Right lobe of liver (tissue), 6 donors: ENCODE results near the gene CDKN2B-AS1. TPM values are rescaled to one million over a fixed set of nuclear protein-coding genes. Genes with fewer than 3 reads are reported as not detected.

Source experiments
- ATAC-seq, 4 donors: fragments of 200-7000 bp; cut with Tn5 transposase; one replicate each; pipeline ENCODE4 v1.9.1; 2020; ENCODE audit warnings: mild to moderate bottlenecking in 4 of 4, moderate library complexity in 4 of 4
- DNase-seq, 3 donors: peaks; one replicate each; pipeline ENCODE4 v3.0.0-alpha.2; 2020
- H3K27ac ChIP-seq, 3 donors: fragments of 200-600 bp; one replicate each; pipeline ENCODE4 v1.8.0; 2022
- H3K27me3 ChIP-seq, 2 donors: fragments of 200-600 bp; one replicate each; pipeline ENCODE4 v1.8.0; 2022
- H3K36me3 ChIP-seq, 4 donors: fragments of 200-600 bp; sonication (generic) in 1 of 4; one replicate each; pipeline versions ENCODE4 v1.5.1 to v1.8.0; 2017 to 2022; ENCODE audit warnings: control low read depth in 1 of 4
- H3K4me1 ChIP-seq, 4 donors: fragments of 200-600 bp; sonication (generic) in 1 of 4; one replicate each; pipeline versions ENCODE4 v1.5.1 to v1.8.0; 2017 to 2022; ENCODE audit warnings: control low read depth in 1 of 4
- H3K4me3 ChIP-seq, 3 donors: fragments of 200-600 bp; one replicate each; pipeline ENCODE4 v1.8.0; 2022
- H3K9me3 ChIP-seq, 4 donors: fragments of 200-600 bp; sonication (generic) in 1 of 4; one replicate each; pipeline versions ENCODE4 v1.5.1 to v1.8.0; 2017 to 2022; ENCODE audit warnings: control low read depth in 1 of 4
- CTCF ChIP-seq, 4 donors: fragments of 200-600 bp in 3 of 4; fragments of 450-650 bp in 1 of 4; IDR thresholded peaks; one replicate each; pipeline versions ENCODE4 v1.5.1 to v1.8.0; 2016 to 2022; ENCODE audit warnings: antibody characterized with exemption in 4 of 4, mild to moderate bottlenecking in 2 of 4
- POLR2A ChIP-seq: fragments of 450-650 bp; IDR thresholded peaks from one replicate; pipeline ENCODE4 v1.6.1; 2017; ENCODE audit warnings: antibody characterized with exemption, mild to moderate bottlenecking
- WGBS: methylation state at CpG from one replicate; pipeline ENCODE4 v1.1.6; 2018; ENCODE audit warnings: low coverage, low lambda C conversion rate; ENCODE audit not compliant: insufficient coverage; ENCODE audit errors: missing lambda C conversion rate; 5-methylcytosine and 5-hydroxymethylcytosine counted together
- intact Hi-C, 2 donors: fragments of 100-400 bp; cut with DNase I; formaldehyde crosslinking; loops; one replicate each; pipeline versions ENCODE4 v1.11.2 to v1.14.1; 2022
- total RNA-seq, 6 experiments: library from RNA; depleted of rRNA in 2 of 6; stranded (reverse); fragments of >200 nt in 2 of 6; fragmentation: NEBNext Ultra II Directional in 3 of 6; extraction: Animal tissue kit (Norgen Biotek cat#: 25700) in 3 of 6; gene quantifications; one replicate each; pipeline versions ENCODE4 v1.1.0 to v1.2.4, GENCODE V29; 2016 to 2023
- donor health status: DM: no; HTN: yes; CAD: no.
- donor health status: DM: no; HTN: no; CAD: no.
- donor health status: DM: no; HTN: no; CAD: no.
- donor health status: DM: no; HTN: yes; CAD: no.
- donor health status: DM: no; HTN: yes; CAD: no.

The CDKN2B-AS1 gene
- total RNA-seq, 6 experiments from 2014 or later, result 0.13 to 0.37 (median 0.21) TPM; not detected in 2

GRCh38 chr9:22111954-22112247 is 117.3 kb downstream of the CDKN2B-AS1 start:
- Histone ChIP-seq H3K9me3 (no peaks in the 10 kb centered on the region), H3K4me1 (no peaks in the 10 kb centered on the region), H3K36me3 (no peaks in the 10 kb centered on the region), H3K27me3 (no peaks in the 10 kb centered on the region), H3K27ac (no peak overlapping the region), H3K4me3 (no peak overlapping the region)
- DNase-seq, result no peak
- intact Hi-C loops, result no loop called here
- TF ChIP-seq CTCF (IDR thresholded peaks at IDR 0.05) (no peak), POLR2A (no peak)
- no peak for ATAC-seq

GRCh38 chr9:22112870-22113821 is 118.6 kb downstream of the CDKN2B-AS1 start:
- no peaks in the 10 kb centered on the region for H3K4me1 ChIP-seq
- no peak overlapping the region for H3K27ac ChIP-seq
- no peaks in the 10 kb centered on the region for H3K36me3 ChIP-seq
- DNase-seq (no peak), ATAC-seq (peak in 3 of 4 donors; percentile 32 to 75 (median 56))
- 51% methylated on average over 12 of the region's 12 CpGs for WGBS
- intact Hi-C loops, result no loop called here
- no peak overlapping the region for H3K4me3 ChIP-seq
- H3K9me3 ChIP-seq, result no peaks in the 10 kb centered on the region
- H3K27me3 ChIP-seq, result no peaks in the 10 kb centered on the region
- TF ChIP-seq POLR2A (no peak), CTCF (IDR thresholded peaks at IDR 0.05) (no peak)

- Histone ChIP-seq H3K36me3 (no peaks in the 10 kb centered on the region), H3K4me3 (no peak overlapping the region)
- intact Hi-C loops, result no loop called here
Measured at GRCh38 chr9:22114956-22115355, 120.4 kb downstream of the CDKN2B-AS1 start.

GRCh38 chr9:22116758-22117157 is 122.2 kb downstream of the CDKN2B-AS1 start:
- no peak for DNase-seq
- Histone ChIP-seq H3K27me3 (no peaks in the 10 kb centered on the region), H3K9me3 (no peaks in the 10 kb centered on the region), H3K27ac (no peak overlapping the region), H3K4me1 (peaks cover 0 to 3% (median 0%) of the 10 kb centered on the region in 4 donors), H3K36me3 (no peaks in the 10 kb centered on the region), H3K4me3 (no peak overlapping the region)
- intact Hi-C loops, result no loop called here
- no peak for TF ChIP-seq POLR2A
- ATAC-seq, result no peak

More at GRCh38 chr9:22114956-22115355, 120.4 kb downstream of the CDKN2B-AS1 start:
- no peak for ATAC-seq
- H3K27me3 ChIP-seq, result no peaks in the 10 kb centered on the region
- H3K27ac ChIP-seq, result no peak overlapping the region
- no peak for DNase-seq
- no peaks in the 10 kb centered on the region for H3K9me3 ChIP-seq
- TF ChIP-seq CTCF (IDR thresholded peaks at IDR 0.05) (no peak), POLR2A (no peak)
- H3K4me1 ChIP-seq, result peaks cover 0 to 3% (median 0%) of the 10 kb centered on the region in 4 donors

- ATAC-seq, result peak; percentile 51 to 91 (median 78)
- no peak overlapping the region for H3K4me3 ChIP-seq
- no peaks in the 10 kb centered on the region for H3K9me3 ChIP-seq
- no peaks in the 10 kb centered on the region for H3K27me3 ChIP-seq
- intact Hi-C loops, result no loop called here
- TF ChIP-seq CTCF (IDR thresholded peaks at IDR 0.05) (no peak), POLR2A (no peak)
- H3K27ac ChIP-seq, result no peak overlapping the region
- peak in 1 of 3 donors; percentile 29 for DNase-seq
- peaks cover 0 to 3% (median 0%) of the 10 kb centered on the region in 4 donors for H3K4me1 ChIP-seq
- H3K36me3 ChIP-seq, result no peaks in the 10 kb centered on the region
- 38% methylated on average over 7 of the region's 9 CpGs for WGBS
Measured at GRCh38 chr9:22117511-22118384, 123.2 kb downstream of the CDKN2B-AS1 start.
